NCI-H2196 treated with DMSO at 0.1 percent for 48 hours (cell line): ENCODE data around the gene IRX4.
"Not testable (repeated sequence)": the region's sequence is repeated elsewhere in the genome, so short reads cannot be mapped to it uniquely, and the experiment has no call there.

Experiments used
- DNase-seq: peaks from one replicate; lab custom pipeline; 2025; ENCODE audit not compliant: unreplicated experiment; lab: John Stamatoyannopoulos, UW

The IRX4 gene

DNA sequence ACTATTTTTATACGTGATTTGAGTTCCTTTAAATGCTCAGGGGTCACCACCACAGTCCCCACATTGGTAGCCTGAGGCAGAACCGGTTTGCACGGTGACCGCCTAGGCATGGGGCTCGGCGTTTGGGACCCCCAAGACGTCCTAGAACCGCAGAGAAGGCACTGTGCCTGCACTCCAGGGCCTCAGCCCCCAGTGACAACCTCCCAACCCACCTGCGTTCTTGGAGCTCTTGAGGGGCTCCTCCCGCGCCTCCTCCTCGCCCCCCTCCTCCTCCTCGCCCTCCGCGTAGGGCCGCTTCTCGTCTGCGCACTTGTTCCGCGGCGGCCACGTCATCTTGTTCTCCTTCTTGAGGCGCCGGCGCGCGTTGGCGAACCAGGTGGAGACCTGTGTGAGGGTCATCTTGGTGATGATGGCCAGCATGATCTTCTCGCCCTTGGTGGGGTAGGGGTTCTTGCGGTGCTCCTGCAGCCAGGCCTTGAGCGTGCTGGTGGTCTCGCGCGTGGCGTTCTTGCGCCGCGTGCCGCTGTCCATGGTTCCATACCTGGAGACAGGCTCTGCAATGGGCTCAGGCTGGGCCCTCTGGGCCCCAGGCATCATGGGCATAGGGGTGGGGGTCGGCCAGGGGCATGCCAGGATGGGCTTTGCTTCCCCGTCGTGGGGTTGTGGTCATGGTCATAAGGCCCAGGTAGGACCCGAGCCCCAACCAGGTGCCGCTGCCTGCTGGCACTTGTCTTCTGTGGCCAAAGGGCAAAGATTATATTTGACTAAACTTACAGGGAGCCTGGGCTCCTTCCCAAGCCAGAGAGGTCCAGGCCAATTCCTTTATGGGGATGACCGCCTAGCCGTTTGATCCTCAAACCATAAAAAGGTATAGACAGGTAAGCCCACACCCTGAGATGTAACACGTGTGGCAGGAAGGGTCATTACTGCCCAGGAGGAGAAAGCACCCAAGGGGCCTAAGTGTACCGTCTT, 3.1 kb downstream of the IRX4 start:
- no peak for DNase-seq

DNA sequence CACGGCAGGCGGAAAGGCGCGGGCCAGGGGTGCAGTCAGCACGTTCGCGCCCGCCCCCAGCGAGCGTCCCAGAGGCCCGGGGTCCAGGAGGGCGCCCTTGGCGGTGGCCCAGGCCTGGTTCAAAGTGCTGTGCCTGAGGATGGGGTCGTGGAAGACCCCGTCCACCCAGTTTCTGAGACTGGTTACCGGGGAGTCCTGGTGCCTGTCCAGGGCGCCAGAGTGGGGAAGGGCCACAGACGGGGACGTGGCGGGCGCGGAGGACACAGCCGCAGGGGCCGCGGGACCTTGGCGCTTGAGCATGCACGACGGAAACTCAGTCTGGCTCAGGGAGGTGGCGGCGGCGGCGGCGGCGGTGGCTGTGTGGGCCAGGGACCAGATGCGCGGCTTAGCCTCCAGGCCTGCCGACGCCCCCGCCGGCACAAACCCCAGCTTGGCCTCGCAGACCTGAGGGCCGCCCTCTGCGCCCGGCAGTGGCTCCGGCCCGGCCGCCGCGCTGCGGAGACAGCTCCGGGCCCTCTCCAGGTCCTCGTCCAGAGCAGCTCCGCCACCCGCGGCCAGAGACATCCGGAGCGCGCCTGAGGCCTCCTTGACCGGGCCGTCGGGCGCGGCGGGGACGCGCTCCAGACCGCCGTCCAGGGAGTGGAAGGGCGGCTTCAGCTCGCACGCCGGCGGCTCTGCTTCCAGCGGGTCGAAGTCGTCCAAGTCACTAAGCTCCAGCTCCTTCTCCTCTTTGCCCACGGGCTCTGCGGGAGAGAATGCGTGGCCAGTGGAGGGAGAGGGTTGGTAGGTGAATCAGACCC, 4.5 kb downstream of the IRX4 start:
- no peak for DNase-seq

- DNase-seq: no peak
Measured at GRCh38 chr5:1877103-1878049, 5.3 kb downstream of the IRX4 start.

GRCh38 chr5:1876660-1877064, 6.1 kb downstream of the IRX4 start:
- DNase-seq: no peak

- no peak for DNase-seq
Measured at GRCh38 chr5:1875843-1876659, 6.7 kb downstream of the IRX4 start.

GRCh38 chr5:1875281-1875842, 7.4 kb downstream of the IRX4 start:
- DNase-seq: no peak

- no peak for DNase-seq
Measured at GRCh38 chr5:1874771-1875220, 7.9 kb downstream of the IRX4 start.

DNA sequence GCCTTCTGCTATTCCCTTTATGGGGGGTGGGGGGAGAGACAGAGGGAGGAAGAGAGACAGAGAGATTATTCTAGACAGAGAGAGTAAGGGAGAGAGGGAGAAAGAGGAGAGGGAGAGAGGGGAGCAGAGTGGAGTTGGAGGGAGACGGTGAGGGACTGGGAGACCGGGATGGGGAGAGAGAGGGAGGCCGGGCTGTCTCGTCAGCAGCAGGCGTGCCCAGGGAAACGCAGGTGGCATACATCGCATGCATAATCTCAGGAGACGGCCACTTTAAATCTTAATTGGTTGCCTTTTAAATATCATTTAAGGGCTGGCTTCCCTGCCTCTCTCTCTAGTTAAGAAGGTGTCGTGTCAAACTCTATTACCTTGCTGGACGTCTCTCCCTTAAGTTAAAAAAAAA, 8.4 kb downstream of the IRX4 start:
- no peak for DNase-seq

GRCh38 chr5:1873243-1873959, 9.3 kb downstream of the IRX4 start:
- DNase-seq: no peak

- no peak for DNase-seq
Measured at GRCh38 chr5:1871441-1871840, 11.3 kb downstream of the IRX4 start.

DNA sequence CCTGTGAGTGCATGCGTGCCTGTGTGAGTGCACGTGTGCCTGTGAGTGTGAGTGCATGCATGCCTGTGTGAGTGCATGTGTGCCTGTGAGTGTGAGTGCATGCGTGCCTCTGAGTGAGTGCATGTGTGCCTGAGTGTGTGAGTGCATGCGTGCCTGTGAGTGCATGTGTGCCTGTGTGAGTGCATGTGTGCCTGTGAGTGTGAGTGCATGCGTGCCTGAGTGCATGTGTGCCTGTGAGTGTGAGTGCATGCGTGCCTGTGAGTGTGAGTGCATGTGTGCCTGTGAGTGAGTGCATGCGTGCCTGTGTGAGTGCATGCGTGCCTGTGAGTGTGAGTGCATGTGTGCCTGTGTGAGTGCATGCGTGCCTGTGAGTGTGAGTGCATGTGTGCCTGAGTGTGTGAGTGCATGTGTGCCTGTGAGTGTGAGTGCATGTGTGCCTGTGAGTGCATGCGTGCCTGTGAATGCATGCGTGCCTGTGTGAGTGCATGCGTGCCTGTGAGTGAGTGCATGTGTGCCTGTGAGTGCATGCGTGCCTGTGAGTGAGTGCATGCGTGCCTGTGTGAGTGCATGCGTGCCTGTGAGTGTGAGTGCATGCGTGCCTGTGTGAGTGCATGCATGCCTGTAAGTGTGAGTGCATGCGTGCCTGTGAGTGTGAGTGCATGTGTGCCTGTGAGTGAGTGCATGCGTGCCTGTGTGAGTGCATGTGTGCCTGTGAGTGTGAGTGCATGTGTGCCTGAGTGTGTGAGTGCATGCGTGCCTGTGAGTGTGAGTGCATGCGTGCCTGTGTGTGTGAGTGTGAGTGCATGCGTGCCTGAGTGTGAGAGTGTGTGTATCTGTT, 12.1 kb downstream of the IRX4 start:
- DNase-seq: not testable (repeated sequence)

DNA sequence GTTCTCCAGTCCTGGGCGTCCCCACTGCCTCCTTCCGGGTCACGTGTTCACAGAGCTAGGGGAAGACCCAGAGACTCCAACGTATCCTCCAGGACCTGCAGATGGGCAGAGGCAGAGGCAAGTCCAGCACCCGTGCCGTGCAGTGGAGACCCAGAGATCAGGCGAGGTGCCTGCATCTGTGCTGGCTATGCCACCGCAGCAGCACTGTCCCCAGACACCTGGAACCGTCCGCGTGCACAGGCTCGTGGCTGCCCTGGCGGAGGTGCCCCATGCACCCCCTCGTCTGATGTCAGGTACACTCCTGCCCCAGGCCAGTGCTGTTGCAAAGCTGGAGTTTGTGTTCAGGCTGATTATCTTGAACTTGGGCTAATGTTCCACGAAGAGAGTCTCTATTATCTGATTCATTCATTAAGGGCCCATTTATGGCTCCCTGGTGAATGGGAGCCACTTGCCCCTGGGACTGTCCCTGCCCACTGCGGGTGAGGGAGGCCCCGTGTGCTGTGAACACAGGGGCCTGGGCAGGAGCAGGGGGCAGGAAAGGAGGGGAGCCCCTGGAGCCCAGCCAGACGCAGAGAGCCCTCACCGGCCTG, 13.7 kb downstream of the IRX4 start:
- DNase-seq: no peak

DNA sequence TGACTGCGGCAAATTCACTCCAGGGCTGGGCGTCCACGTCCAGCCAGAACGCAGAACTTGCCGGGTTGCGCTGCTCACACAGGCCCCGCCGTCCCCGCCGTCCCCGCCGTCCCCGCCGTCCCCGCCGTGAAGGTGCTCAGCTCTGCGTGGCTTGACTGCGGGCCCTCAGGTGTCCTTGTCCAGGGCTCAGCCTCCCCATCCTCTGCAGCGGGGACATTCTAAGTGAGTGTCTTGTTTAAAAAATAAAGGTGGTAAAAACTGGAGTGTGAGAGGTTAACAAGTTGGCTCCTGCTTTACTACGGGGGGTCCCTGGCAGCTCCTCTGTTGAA, 14.9 kb downstream of the IRX4 start:
- no peak for DNase-seq

DNA sequence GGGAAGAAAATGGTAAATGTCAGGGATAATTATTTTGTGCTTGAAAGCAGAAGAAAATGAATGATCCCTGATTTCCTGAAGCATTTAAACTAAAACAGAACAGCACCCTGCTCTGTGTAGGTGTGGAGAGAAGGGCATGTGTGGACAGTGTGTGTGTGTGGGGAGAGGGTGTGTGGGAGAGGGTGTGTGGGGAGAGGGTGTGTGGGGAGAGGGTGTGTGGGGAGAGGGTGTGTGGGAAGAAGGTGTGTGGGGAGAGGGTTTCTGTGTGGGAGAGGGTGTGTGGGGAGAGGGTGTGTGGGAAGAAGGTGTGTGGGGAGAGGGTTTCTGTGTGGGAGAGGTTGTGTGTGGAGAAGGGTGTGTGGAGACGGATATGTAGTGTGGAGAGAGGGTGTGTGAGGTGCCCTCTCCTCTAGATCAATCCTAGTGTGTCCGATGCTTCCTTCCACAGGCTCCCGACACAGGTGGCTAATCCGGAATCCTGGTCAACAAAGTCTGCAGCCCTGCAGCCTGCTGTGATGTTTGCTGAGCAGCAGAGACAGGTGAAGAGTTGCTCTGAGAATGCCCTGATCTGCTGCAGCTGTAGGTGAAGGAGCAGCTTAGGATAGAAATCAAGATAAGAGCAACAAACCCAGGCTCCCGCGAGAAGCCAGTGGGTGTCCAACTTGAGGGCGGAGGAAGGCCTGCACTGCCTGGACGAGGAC, 15.5 kb downstream of the IRX4 start:
- no peak for DNase-seq

DNA sequence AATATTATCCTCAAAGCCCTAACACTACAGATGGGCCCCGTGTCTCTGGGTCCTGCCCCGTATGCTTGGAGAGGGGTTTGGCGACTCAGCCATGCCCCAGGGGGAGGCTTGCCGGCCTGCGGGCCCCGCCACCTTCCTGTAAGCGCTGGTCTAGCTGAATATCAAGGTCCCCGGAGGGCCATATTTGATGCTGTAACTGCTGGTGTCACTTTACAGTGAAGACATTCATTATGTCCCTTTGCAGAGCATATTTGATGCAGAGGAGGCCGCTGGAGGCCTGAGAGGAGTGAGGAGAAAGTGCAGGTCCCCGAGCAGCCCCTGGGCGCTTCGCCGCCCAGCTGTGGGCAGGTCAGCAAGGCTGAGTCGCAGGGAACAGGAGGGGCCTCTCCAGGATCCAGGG, 16.8 kb downstream of the IRX4 start:
- DNase-seq: no peak

- DNase-seq: no peak
Measured at GRCh38 chr5:1865486-1865885, 17.2 kb downstream of the IRX4 start.

DNA sequence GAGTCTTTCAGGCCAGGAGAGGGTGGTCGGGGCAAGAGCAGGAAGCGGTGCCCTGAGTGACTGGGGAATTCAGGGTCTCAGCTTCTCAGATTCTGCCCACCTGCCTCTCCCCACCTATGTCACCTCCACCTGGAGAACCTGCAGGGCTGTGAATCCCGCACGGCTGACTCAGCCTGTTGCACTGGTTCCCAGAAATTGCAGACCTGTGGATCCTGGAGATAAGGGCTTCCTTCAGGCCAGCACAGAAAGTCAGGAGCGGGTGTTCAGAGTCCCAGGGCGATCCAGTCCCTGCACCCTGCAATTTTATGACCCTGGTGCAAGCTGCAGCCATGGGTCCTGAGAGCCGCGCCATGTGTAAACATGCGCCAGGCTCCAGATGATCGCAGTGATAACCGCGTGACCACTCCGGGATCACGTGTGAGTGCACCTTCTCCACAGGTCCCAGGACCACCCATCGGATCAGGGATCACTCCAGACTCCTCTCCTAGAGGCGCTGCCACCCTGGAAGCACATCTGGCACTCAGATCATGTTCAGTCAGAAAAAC, 17.8 kb downstream of the IRX4 start:
- DNase-seq: no peak
